ENCODE results near the gene GCN1.

The GCN1 gene

DNA sequence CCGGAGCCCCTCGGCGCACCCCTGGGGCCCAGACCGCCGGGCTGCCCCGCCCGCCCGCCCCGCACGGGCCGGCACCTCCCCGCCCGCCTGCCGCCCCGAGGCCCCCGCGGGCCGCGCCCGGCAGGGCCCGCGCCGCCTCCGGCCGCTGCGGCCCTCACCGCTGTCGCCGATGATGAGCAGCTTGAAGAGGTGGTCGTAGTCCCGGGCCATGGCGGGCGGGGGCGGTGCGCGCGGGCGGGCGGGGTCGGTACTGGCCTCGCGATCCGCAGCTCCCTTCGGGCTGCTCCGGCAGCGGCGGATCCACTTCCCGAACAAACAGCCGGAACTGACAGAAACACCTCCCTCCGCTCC lies 78.1 kb downstream of the GCN1 start, which contains the start of gene RAB35:
Gene RAB35, minus strand, starts transcription at position 313 of the 351 bp plus-strand sequence. Its CDS starts 103 bp downstream, at position 210.
- no peak for DNase-seq

DNA sequence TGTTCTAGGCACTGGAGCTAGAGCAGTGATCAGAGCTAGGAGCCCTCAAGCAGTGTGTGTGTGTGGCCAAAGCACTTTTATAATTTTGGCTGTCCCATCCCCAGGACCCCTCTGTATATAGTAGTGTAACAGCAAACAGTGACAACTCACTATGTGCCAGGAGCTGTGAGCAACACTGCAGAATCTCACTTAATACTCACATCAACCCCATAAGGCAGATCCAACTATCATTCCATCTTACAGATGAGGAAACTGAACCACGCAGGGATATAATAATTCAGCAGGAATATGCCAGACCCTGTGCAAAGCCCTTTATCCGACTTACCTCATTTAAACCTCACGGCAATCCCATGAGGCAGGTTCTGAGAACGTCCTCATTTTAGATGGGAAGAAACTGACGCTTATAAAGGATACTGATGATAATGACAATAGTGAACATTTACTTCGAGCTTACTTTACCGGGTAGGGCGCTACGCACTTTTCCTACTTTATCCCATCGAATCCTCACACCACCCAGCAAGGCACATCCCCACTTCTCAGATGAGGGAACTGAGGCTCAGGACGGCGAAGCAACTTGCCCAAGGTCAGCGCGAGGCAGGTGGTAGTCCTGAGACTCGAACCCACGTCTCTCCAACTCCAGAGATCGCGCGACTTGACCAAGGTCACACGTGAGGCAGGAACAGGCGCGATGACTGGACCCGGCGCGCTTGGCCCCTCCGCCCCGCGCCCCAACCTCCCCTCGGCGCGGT lies 78.6 kb downstream of the GCN1 start:
- DNase-seq: no peak

DNA sequence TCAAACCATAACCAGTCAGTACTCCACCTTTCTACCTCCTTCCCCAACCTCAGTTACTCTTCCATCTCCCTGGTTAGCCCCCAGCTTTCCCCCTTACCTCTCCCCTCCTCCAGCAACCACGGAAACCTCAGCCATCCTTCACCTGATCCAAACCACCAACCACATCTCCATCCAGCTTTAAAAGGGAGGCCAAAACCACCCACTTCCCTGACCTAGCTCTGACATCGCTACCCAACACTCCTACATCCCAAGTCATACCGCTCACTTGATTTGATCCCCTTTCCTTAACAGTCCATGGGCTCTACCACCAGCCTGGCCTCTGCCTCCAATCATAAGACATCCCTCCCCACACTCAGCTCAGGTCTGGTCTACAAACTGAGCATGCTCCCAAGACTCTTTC lies 79.4 kb downstream of the GCN1 start:
- no peak for DNase-seq

DNA sequence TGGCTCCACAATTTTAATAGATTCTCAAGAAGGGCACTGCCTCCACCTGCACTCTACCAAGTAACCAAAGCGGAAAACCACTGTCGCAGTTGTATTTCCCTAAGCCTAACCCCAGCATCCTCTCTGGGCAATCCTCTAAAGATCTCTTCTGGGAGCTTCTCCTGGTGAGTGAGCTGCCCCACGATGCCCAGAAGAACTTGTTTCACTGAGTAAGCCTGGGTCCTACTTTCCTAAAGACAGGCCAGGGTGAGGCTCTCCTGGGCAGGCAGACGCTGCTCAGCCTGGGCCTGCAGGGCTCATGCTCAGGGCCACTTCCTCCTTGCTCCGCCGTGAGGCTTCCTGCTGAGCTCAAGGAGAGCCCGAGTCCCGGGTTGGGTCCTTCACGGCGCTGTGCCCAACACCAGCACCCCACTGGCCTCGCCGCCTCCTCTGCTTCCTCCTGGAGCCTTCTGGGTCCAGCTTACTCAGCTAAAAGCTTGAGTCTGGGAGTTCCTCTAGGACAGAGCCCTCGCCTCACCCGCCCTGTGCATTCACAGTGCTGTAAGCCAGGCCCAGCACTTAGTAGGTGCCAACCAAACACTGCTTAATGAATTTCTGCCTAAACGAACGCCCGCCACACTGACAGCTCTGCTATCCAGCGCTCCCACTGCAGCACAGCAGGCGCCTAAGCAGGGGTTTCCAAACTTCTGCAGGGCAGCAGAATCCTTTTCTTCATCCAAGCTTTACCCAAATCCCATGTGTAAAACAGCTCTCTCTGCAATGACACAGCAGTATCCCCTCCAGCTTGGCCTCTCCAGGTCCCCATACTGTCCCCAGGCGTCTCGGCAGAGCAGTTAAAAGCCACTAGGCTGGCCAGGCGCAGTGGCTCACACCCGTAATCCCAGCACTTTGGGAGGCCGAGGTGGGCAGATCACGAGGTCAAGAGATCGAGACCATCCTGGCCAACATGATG lies 83.7 kb downstream of the GCN1 start:
- DNase-seq: no peak

DNA sequence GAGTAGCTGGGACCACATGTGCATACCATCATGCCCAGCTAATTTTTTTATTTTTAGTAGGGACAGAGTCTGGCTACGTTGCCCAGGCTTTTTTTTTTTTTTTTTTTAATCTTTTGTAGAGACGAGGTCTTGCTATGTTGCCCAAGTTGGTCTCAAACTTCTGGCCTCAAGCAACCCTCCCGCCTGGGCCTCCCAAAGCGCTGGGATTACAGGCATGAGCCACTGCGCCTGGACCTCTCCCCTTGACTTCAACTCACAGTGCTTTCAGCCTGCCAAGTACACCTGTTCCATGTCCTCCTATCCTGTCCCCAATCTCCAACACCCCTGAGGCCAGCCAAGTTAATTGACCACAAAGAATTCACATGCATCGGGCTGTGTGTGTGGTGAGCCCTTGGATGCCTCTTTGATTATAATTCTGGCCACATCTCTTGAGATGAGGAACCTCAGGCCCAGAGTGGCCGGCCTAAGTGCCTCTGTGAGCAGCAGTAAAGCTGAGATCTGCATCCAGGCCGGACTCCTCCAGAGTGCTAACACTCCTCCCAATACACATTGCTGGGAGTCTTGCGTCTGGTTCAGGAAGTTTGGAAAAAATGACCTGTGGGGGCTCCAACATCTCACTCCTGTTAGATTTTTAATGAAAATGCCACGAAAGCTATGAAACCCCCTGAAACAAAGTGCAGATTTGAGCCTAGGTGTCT lies 84.8 kb downstream of the GCN1 start:
- DNase-seq: no peak

DNA sequence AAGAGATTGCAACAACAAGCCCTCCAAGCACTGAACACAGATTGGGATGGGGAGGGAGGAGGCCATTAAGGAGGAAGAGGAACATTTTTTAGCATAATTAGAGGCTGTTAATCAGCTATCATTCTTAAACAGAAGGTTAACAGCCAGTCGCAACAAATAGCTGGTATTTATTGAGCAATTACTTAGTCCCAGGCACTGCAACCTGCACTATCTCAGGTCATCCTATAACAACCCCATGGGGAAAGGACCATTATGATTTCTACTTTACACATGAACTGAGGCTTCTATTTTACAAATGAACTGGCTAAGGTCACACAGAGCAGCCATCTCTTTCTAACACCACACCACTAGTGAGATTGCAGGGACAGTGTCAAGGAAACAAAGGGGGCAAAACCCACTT lies 88.4 kb downstream of the GCN1 start:
- DNase-seq: no peak

DNA sequence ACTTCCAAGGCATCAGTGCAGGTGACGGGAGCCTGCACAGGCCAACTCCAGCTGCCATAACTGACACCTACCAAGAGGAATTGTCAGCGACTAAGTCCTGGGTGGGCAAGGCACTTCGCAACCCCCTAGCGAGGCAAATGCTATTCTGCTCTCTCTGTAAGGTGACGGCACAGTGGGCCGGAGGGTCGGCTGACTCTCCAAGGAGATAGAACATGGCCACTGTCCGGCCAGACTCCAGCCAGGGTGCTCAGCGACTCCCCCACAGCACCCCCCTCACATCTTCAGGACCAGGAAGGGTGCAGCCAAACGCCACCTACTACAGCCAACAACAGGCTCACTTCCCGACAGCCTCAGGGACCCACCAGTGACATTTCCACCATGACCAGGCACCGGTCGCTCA lies 91.1 kb downstream of the GCN1 start:
- DNase-seq: no peak

DNA sequence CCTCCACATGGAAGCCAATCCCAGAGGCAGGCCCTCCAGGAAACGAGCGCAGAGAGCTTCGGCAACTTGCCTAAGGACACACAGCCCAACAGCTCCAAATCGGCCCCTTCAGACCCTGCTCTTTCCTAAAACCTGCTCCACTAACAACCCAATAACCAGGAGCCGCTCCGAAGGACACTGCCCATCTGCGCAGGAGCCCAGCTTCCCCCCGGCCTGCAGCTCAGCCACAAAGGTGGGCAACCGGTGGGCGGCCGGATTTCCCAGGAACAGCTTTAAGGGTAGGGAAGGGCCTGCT lies 91.5 kb downstream of the GCN1 start:
- no peak for DNase-seq

DNA sequence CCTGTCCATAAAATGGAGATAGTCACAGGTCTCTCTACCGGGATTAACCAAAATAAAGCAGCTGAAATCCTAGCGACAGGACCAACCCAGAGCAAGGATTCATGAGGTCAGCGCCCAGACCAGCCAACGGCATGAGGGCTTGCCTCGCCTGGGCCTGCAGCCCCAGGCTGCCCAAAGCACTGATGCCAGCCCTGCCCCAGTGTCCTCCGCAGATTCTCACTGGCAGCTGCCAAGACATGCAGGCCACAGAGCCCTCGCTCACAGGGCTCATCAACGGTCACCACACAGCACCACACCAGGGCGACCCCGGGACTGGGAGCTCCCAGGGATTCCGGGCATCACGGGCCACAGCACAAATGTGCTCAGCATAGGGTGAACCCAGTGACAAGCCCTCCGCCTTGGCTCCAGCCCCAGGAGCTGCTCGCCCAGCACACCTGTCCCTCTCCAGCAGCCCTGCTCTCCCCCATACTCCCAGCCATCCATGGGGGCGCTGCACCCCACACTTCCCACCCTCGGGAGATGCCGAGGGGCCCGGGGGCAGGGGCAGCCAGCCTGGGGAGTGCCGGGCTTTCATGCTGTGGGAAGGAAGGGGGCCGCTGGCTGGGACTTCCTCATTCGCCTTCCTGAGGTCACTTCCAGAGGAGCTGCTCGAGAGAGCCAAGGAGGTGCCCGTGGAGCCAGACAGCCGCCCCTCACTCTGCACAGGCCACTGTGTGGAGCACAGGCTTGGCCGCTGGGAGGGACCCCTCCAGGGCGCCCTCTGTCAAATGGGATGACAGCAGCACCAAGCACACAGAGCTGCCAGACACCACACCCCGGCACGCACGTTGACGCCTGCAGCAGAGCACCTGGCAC lies 92.1 kb downstream of the GCN1 start:
- DNase-seq: no peak

DNA sequence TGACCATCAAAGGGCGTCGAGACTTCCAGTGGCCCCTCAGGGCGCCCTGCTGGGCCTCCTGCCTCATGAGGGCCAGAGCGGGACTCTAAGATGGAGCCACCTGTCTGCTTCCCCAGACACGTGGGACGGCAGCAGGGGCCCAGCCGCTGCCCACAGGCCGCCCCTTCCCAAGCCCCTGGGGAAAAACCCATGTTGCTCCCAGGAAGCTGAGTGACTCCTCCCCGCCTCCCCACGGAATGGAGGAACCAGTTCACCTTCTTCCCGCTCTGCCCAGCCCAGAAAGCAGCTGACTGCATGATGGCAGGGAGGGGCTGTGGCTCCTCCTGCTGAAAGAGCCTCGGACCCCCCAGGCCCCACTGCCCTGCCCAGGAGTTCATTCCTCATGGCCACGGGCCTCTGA lies 92.9 kb downstream of the GCN1 start:
- DNase-seq: no peak

DNA sequence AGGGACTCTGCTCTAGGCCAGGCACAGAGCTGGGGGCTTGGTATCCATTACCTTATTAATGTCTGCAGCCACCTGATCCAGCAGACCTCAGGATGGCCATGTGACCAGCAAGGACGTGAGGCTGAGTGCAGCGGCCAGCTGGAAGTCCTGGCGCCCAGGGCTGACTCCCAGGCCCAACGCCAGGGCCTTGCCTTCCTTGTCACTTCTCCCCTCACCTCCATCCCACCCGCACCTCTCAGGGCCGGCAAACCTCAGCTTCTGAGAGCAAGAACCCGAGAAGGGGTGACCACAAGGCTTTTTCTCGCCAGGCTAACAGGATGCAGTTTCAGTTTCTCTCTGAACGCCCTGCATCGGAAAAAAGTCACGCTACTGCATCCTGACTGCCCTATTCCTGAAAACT lies 93.3 kb downstream of the GCN1 start:
- DNase-seq: no peak

DNA sequence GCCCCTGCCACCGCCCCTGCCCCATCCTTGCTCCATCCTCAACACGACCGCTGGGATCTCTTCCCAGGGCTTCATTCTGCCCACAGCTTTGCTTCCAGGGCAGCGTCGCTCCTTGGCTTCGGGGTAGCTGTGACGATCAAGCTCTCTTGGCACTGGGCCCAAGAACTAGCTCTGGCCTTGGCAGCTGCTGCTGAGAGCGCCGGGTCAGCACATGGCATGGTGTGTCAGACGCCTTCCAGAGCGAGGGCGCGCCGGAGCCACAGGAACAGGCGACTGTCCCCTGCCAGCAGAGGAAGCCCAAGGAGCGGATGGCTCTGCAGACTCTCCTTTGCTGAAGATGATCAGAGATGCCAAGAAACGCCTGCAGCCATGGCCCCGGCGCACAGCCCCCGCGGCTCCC lies 93.9 kb downstream of the GCN1 start:
- no peak for DNase-seq

DNA sequence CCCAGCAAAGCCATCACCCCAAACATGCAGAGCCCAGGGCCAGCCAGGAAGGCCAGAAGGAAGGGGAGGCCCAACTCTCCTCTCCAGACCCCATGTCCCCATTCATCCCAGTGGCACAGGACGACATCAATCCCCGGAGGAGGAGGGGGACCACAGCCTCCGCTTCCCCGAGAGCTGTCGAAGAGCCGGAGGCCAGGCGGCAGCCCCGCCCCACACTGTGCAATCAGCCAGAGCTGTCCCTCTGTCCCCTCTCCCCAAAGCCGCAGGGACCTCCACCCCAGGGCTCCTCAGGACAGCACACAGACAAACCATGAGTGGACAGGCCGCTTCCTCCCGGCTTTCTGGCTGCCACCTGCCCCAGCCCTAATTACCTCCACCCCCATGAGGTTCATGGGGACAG lies 94.8 kb downstream of the GCN1 start:
- DNase-seq: no peak

DNA sequence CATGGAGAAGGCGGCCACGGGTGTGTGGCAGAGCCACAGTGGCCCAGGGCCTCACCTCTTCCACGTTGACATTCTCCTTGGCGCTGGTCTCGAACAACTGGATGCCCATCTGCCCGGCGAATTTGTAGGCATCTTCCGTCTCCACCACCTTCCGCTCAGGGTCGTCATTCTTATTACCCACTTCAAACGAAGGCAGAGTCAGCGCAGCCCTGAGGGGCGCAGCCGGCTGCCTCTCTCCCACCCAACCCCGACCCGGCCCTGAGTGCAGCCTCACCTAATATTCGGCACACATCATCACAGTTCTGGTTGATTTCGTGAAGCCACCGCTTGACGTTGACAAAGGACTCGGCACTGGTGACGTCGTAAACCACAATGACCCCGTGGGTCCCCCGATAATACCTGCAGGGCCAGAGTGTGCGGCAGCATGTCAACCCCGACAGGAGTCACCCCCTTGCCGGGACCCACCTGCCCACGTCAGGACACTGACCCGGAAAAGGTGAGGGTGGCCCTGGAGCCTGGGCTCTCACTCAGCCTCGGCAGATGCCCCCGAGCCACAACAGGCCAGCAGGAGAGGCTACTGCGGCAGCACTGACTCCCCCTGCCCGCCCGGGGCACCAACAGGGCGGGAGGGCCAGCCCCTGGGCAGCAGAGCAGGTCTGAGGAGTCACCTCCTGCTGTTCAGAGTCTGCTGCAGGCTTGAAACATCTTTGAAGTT lies 95.6 kb downstream of the GCN1 start:
- no peak for DNase-seq

DNA sequence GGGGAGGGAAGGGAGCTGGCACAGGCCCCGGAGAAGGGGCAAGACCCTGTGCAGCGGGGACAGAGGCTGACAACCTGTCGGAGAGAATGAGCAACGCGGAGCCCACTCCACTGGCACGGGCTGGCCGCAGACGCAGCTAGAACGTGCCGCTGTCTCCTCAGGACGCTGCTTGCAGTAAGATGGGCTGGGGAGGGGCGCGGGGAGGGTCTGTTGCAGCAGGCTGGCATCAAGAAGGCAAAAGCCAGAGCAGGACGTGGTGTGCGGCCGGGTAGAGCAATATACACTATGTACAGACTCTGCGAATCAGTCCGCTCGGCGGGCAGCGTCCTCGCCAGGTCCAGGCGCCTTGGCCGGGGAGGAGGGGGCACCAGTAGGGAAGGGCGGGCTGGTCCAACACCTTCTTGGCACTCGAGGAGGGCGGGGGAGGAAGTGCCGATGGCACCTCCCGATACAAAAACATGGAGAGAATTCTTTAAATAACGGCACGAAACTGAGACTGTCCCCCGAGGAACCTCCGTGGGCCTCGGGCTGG lies 97.8 kb downstream of the GCN1 start:
- no peak for DNase-seq

DNA sequence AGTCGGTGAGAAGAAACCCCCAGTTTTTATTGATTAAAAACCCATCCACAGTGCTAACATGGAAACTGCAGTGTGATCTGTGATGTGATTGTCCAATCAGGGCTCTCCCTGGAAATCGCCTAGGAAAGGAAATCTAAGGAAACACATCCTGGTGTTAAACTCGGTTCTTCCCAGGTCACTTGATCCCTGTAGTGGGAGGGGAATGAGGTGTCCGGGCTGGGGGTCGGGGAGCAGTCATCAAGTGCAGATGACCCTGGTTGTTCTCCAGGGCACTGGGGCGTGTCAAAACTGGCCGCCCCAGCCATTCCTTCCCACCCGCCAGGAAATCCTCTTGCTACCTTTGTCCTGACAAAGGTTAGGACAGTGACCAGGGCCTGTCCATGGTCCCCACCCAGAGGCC lies 98.8 kb downstream of the GCN1 start:
- DNase-seq: no peak

DNA sequence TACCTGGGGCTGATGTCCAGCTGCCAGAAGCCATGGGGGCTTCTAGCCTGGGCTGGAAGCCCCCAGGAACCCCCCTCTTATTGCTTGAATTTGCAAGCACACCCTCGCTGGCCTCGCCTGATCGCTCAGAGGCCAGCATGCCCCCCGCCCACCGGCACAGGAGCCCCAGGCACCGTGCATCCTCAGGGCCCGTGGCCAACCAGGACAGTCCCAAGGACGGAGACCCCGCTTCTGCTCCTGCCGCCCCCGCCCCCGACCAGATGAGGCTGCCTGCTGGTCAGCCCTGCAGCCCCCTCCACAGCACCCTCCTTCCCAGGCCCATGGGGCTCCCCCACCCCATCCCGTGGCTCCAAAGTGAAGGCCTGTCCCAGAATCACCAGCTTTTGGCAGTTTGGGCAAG lies 99.2 kb downstream of the GCN1 start:
- no peak for DNase-seq

DNA sequence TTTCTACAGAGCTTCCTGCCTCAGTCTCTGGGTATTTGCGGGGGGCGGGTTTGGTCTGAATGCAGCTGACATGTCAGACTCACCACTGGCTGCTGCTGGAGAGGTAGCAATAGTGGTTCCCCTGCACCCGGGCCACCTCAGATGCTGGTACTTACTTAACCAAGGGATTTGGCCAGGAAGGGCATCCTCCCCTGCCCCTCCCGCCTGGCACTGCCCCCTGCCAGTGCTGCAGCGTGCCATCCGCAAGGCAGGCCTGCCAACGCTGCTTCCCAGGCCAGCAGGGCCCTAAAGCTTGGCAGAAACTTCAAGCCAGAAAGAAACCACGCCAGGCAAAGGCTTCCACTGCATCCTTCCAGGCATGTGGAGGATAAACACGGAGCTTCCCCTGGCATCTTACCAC lies 100.0 kb downstream of the GCN1 start:
- no peak for DNase-seq

DNA sequence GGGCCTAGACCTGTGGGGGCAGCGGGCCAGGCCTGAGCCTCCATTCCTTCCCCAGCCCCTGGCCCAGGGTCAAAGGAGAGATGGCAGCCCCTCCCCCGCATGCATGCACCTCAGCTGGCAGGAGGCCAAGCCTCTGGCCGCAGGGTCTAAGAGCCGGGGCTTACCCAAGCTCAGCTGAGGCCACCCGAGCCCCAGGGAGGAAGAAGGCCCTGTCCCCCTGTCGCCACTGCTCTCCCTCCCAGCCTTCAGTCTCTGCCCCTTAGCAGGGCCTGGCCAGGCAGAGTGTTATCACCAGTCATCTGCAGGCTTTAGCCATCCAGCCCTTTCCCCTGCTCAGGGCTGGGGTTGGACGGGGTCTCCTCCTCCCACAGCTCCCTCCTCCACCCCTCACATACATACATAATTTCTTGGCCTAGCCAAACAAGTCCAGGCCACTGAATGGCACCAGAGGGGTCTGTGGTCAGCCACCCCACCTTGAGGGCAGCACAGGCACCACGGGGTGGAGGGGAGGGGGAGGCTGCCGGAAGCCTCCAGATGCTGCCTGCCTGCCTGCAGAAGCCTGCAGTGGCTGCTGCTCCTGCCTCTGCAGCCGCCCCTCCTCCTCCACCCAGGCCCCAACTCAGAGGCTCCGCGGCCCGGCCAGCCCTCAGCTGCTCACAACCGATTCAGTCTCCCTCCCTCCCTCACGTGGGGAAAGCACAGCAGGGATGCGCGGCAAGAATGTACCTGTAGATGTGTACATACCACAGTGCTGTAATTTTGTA lies 100.7 kb downstream of the GCN1 start:
- no peak for DNase-seq

DNA sequence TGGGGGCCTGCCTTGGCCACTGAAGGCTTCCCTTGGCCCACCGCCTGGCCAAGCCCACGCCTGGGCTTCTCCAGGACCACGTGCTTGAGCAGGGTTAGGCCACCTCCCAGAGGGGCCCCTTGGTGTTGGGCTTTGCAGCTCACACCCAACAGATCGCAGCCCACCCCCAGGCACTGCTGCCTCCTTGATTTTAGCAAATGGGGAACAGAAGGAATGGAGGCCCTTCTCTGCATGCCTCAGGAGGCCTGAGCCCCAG lies 101.3 kb downstream of the GCN1 start:
- no peak for DNase-seq

DNA sequence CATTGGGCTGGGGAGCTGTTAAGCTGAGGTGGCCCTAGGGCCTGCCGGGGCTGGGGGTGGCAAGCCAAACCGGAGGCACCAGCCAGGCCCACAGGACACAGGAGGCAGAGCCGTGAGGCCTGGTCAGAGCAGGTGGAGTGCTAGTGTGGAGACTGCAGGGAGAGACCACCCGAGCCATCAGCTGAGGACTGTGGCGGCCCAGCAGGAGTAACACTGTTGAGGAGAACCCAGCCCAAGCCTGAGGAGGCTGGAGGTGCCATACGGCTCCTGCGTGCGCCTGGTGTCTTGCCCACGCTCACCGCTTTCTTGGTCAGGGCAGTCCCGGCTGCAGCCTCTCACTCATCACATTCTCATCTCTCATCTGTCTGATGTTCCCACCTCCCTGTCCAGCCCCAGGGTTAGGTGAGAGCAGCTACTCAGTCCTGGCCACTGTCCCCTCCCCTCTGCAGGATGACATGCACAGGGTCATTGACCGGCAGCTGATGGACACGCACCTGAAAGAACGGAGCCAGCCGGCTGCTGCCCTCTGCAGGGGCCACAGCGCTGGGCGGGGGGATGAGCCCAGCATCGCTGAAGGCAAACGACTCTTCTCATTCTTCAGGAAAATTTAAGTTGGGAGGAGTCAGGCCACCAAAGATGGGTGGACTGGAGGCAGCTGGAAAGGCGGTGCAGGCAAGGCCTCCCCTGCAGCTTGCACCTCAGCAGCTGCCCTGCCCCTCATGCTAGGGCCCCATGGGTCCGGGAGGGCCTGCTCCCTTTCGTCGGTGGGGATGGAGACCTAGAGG lies 101.8 kb downstream of the GCN1 start:
- DNase-seq: no peak

Measured in NCI-H774 (cell line).